ENCODE data around the gene TNRC6C.

- no peak for TF ChIP-seq CTCF (IDR thresholded peaks at IDR 0.05; ENCODE audit: insufficient read depth, low read length, poor library complexity, severe bottlenecking)
- TF ChIP-seq EZH2phosphoT487 (conservative IDR thresholded peaks at IDR 0.05; ENCODE audit: low read length), result no peak
Observed at GRCh38 chr17:77916264-77916663, 42.2 kb upstream of the TNRC6C start.

All from SU-DHL-6 (cell line).